ENCODE measurements around the gene KCNMA1. TPM values are rescaled to one million over a fixed set of nuclear protein-coding genes. Genes with fewer than 3 reads are reported as not detected.

The KCNMA1 gene
- total RNA-seq, 2 donors from 2014 or later, result 23.2 to 44.5 TPM

DNA sequence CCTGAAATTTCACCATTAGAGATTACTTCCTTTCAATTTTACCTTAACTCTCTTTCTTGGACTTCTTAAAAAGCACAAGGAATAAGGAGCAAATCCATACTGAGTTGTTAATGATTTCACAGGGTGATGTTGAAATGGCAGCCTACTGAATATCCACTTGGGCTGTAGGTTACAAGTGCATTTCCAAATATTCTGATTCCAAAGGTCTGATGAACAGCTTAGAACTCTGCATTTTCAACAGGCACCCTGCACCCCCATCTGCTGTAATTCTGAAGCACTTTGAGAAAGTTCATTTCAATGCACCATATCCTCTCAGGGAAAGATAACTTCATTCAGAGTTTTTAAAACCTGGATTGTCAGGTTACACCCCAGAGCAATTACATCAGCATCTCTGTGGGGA lies 368.4 kb downstream of the KCNMA1 start:
- H3K9ac ChIP-seq (ENCODE audit: low read depth in 2 of 2, low read length in 2 of 2), result no peak overlapping the region
- no peak overlapping the region for H3K27ac ChIP-seq
- H3K4me3 ChIP-seq, result no peak overlapping the region
- no peaks in the 10 kb centered on the region for H3K9me3 ChIP-seq
- TF ChIP-seq, protein P1, sequence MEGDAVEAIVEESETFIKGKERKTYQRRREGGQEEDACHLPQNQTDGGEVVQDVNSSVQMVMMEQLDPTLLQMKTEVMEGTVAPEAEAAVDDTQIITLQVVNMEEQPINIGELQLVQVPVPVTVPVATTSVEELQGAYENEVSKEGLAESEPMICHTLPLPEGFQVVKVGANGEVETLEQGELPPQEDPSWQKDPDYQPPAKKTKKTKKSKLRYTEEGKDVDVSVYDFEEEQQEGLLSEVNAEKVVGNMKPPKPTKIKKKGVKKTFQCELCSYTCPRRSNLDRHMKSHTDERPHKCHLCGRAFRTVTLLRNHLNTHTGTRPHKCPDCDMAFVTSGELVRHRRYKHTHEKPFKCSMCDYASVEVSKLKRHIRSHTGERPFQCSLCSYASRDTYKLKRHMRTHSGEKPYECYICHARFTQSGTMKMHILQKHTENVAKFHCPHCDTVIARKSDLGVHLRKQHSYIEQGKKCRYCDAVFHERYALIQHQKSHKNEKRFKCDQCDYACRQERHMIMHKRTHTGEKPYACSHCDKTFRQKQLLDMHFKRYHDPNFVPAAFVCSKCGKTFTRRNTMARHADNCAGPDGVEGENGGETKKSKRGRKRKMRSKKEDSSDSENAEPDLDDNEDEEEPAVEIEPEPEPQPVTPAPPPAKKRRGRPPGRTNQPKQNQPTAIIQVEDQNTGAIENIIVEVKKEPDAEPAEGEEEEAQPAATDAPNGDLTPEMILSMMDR (IDR thresholded peaks at IDR 0.05), result no peak
- no peak for DNase-seq
- H3K4me1 ChIP-seq, result no peaks in the 10 kb centered on the region
- intact Hi-C loops (cut with DNase I), result no loop called here
- H3K27me3 ChIP-seq, result no peaks in the 10 kb centered on the region
- no peaks in the 10 kb centered on the region for H3K36me3 ChIP-seq

DNA sequence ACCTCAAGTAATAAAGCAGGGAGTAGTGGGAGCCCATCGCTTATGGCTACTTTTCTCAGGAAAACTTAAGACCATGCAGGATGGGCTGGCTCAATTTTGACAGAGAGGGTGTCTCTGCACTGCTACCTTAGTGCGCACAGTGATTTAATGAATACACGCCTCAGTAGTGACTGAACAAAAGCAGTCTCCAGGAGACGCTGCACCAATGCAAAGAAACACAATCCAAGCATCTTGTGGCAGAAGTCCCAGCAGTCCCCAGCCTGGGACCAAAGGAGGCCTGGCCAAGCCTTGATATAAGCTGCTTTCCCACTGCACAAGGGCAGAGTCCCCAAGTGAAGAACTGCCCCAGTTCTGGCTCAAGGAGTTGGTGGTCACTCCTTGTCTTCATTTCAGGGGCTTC lies 368.9 kb downstream of the KCNMA1 start:
- intact Hi-C loops (cut with DNase I), result no loop called here

DNA sequence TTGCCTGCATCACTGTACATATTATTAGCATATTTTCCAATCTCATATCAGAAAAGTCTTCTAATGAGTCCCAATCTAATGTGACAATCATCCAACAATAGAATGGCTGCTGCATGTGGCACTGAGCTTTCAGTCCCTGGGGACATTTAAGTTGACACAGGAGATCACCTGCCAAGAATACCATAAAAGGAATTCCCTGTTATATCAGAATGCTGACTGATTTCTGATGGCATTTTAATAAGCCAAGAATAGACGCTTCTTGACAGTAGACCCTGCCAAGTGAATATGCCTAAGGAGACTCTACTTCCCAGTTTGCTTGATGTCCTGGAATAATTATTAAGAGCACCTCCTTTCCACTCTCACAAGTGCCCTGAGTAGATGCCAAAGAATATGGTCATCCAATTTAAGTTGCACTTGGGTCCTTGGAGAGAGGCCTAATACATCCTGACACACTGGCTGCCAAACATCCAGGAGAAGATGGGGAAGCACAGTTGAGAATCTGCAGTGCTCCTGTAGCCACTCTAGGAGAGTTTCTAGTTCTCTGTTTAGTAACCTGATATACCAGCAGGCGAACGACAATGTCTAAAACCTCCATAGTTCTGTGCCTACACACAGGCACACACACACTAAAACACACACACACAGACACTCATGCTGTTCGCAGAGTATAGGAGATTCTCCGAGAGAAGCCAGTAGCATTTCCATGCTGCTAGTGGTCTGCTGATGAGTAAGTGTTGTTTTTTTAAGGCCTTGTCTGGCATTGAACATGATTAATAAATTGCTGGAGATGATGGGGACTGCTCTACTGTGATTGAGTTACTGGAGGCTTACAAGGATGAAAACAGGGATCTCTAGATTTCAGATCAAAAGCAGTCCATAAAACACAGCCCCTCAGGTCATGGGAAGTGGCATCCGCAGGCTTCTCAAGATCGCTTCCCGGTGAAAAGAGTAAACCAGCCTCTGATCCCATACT lies 369.6 kb downstream of the KCNMA1 start:
- TF ChIP-seq, protein P1 (IDR thresholded peaks at IDR 0.05), result no peak
- DNase-seq, result no peak
- Histone ChIP-seq H3K9me3 (no peaks in the 10 kb centered on the region), H3K27ac (no peak overlapping the region), H3K36me3 (no peaks in the 10 kb centered on the region), H3K4me1 (no peaks in the 10 kb centered on the region), H3K4me3 (no peak overlapping the region), H3K9ac (ENCODE audit: low read depth in 2 of 2, low read length in 2 of 2) (no peak overlapping the region), H3K27me3 (no peaks in the 10 kb centered on the region)
- intact Hi-C loops (cut with DNase I), result no loop called here

More for the DNA sequence above, 368.9 kb downstream of the KCNMA1 start:
- no peaks in the 10 kb centered on the region for H3K4me1 ChIP-seq
- H3K9me3 ChIP-seq, result no peaks in the 10 kb centered on the region
- TF ChIP-seq, protein P1 (IDR thresholded peaks at IDR 0.05), result no peak
- no peak overlapping the region for H3K9ac ChIP-seq (ENCODE audit: low read depth in 2 of 2, low read length in 2 of 2)
- H3K4me3 ChIP-seq, result no peak overlapping the region
- no peak overlapping the region for H3K27ac ChIP-seq
- DNase-seq, result no peak
- H3K36me3 ChIP-seq, result no peaks in the 10 kb centered on the region
- H3K27me3 ChIP-seq, result no peaks in the 10 kb centered on the region

DNA sequence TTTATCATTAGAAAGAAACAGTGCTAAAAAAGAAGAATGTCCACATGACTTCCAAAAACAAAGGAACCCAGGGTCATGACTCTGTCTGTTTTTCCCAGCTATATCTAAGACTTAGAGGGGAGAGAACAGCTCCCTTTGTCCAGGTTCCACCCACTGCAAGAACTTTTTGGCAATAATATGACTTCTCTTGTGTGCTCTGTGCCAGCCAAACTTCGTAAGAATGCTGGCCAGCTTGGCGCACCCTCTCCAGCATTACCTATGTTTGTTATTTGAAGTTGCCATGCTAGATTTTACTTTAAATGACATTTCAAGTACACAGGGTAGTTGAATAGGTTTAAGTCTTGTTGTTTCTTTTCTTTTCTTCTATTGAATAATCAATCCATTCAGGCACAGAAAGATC lies 371.4 kb downstream of the KCNMA1 start:
- no peak for DNase-seq
- H3K4me3 ChIP-seq, result no peak overlapping the region
- H3K4me1 ChIP-seq, result no peaks in the 10 kb centered on the region
- intact Hi-C loops (cut with DNase I), result no loop called here
- TF ChIP-seq, protein P1 (IDR thresholded peaks at IDR 0.05), result no peak
- H3K27ac ChIP-seq, result no peak overlapping the region
- H3K9me3 ChIP-seq, result no peaks in the 10 kb centered on the region
- H3K9ac ChIP-seq (ENCODE audit: low read depth in 2 of 2, low read length in 2 of 2), result no peak overlapping the region
- H3K36me3 ChIP-seq, result no peaks in the 10 kb centered on the region
- H3K27me3 ChIP-seq, result no peaks in the 10 kb centered on the region

DNA sequence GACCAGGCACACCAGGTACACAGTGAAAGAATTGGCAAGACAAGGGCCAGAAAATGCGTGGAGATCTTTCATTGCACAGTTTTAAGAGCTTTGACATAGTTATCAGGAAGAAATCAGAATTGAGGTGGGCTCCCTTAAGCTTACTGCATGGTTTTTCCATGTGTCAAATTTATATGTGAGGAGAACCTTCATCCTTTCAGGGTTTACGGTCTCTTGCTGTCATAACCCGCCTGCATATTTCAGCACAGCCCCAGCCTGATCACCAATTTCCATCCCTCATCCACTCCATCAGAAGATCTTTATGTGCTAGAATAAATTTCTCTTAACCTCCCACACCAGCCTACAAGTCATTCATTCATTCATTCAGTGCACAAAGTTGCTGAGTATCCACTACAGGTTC lies 373.1 kb downstream of the KCNMA1 start:
- Histone ChIP-seq H3K9me3 (no peaks in the 10 kb centered on the region), H3K4me1 (no peaks in the 10 kb centered on the region), H3K36me3 (no peaks in the 10 kb centered on the region), H3K27me3 (no peaks in the 10 kb centered on the region), H3K4me3 (no peak overlapping the region), H3K9ac (ENCODE audit: low read depth in 2 of 2, low read length in 2 of 2) (no peak overlapping the region), H3K27ac (no peak overlapping the region)
- intact Hi-C loops (cut with DNase I), result no loop called here
- DNase-seq, result no peak
- TF ChIP-seq, protein P1 (IDR thresholded peaks at IDR 0.05), result no peak
